ENCODE data around the gene NEK7. TPM values are rescaled to one million over a fixed set of nuclear protein-coding genes. Genes with fewer than 3 reads are reported as not detected.

Gene NEK7
- total RNA-seq, 1 donor from 2014 or later: 34.7 TPM

- Mint-ChIP-seq H3K4me1 (peaks cover 28% of the 10 kb centered on the region), H3K9me3 (no peaks in the 10 kb centered on the region), H3K4me3 (peak overlapping the region; percentile 93), H3K27me3 (ENCODE audit: insufficient read depth, low read depth) (peaks cover 7% of the 10 kb centered on the region), H3K27ac (peak overlapping the region; percentile 21), H3K36me3 (no peaks in the 10 kb centered on the region)
- H3K4me2 ChIP-seq: peak overlapping the region; percentile 93
- H4K20me1 ChIP-seq (ENCODE audit: low read depth): no peaks in the 10 kb centered on the region
- peak overlapping the region; percentile 95 for H3K4me3 ChIP-seq
- H3K9ac ChIP-seq: peak overlapping the region; percentile 50
- peak overlapping the region; percentile 95 for H2AFZ ChIP-seq (replicated peaks)
- peak; percentile 95 for DNase-seq (ENCODE audit: low spot score)
- H3K27ac ChIP-seq: peak overlapping the region; percentile 79
- H3K9me3 ChIP-seq (ENCODE audit: low read depth): no peaks in the 10 kb centered on the region
- H3F3A ChIP-seq (ENCODE audit: low read depth): peaks cover 25% of the 10 kb centered on the region
- TF ChIP-seq EZH2 (IDR thresholded peaks at IDR 0.05): no peak
- no peak for TF ChIP-seq EZH2phosphoT487 (IDR thresholded peaks at IDR 0.05)
- TF ChIP-seq, protein P1, sequence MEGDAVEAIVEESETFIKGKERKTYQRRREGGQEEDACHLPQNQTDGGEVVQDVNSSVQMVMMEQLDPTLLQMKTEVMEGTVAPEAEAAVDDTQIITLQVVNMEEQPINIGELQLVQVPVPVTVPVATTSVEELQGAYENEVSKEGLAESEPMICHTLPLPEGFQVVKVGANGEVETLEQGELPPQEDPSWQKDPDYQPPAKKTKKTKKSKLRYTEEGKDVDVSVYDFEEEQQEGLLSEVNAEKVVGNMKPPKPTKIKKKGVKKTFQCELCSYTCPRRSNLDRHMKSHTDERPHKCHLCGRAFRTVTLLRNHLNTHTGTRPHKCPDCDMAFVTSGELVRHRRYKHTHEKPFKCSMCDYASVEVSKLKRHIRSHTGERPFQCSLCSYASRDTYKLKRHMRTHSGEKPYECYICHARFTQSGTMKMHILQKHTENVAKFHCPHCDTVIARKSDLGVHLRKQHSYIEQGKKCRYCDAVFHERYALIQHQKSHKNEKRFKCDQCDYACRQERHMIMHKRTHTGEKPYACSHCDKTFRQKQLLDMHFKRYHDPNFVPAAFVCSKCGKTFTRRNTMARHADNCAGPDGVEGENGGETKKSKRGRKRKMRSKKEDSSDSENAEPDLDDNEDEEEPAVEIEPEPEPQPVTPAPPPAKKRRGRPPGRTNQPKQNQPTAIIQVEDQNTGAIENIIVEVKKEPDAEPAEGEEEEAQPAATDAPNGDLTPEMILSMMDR (IDR thresholded peaks at IDR 0.05): no peak
- H3K36me3 ChIP-seq: no peaks in the 10 kb centered on the region
- peaks cover 19% of the 10 kb centered on the region for H3K4me1 ChIP-seq
- H3K27me3 ChIP-seq: no peaks in the 10 kb centered on the region
- H3K79me2 ChIP-seq (ENCODE audit: low read depth): peaks cover 42% of the 10 kb centered on the region
Observed at GRCh38 chr1:198157241-198157846, 546 bp downstream of the NEK7 start.

GRCh38 chr1:198157847-198158725, 1.3 kb downstream of the NEK7 start:
- no peaks in the 10 kb centered on the region for H3K36me3 ChIP-seq
- no peaks in the 10 kb centered on the region for H3K9me3 ChIP-seq (ENCODE audit: low read depth)
- H3K9ac ChIP-seq: peak overlapping the region; percentile 21
- H3K4me3 ChIP-seq: peak overlapping the region; percentile 95
- peak; percentile 15 for DNase-seq (ENCODE audit: low spot score)
- no peaks in the 10 kb centered on the region for H3K27me3 ChIP-seq
- Mint-ChIP-seq H3K36me3 (no peaks in the 10 kb centered on the region), H3K27me3 (ENCODE audit: insufficient read depth, low read depth) (peaks cover 7% of the 10 kb centered on the region), H3K4me1 (peaks cover 28% of the 10 kb centered on the region), H3K9me3 (no peaks in the 10 kb centered on the region), H3K27ac (peak overlapping the region; percentile 95), H3K4me3 (peak overlapping the region; percentile 93)
- H3K79me2 ChIP-seq (ENCODE audit: low read depth): peaks cover 50% of the 10 kb centered on the region
- H3K4me1 ChIP-seq: peaks cover 19% of the 10 kb centered on the region
- TF ChIP-seq, protein P1 (IDR thresholded peaks at IDR 0.05): no peak
- TF ChIP-seq EZH2phosphoT487 (IDR thresholded peaks at IDR 0.05) (no peak), EZH2 (IDR thresholded peaks at IDR 0.05) (no peak)
- peak overlapping the region; percentile 2 for H3K27ac ChIP-seq
- H4K20me1 ChIP-seq (ENCODE audit: low read depth): no peaks in the 10 kb centered on the region
- H3K4me2 ChIP-seq: peak overlapping the region; percentile 93
- peaks cover 25% of the 10 kb centered on the region for H3F3A ChIP-seq (ENCODE audit: low read depth)
- H2AFZ ChIP-seq (replicated peaks): peak overlapping the region; percentile 95

- Histone ChIP-seq H3F3A (ENCODE audit: low read depth) (peaks cover 25% of the 10 kb centered on the region), H3K4me1 (peaks cover 19% of the 10 kb centered on the region), H3K4me2 (peak overlapping the region; percentile 93), H3K27me3 (no peaks in the 10 kb centered on the region), H3K9ac (peak overlapping the region; percentile 57), H2AFZ (replicated peaks) (peak overlapping the region; percentile 82), H3K4me3 (peak overlapping the region; percentile 95), H3K9me3 (ENCODE audit: low read depth) (no peaks in the 10 kb centered on the region), H3K27ac (peak overlapping the region; percentile 87), H4K20me1 (ENCODE audit: low read depth) (no peaks in the 10 kb centered on the region), H3K36me3 (no peaks in the 10 kb centered on the region), H3K79me2 (ENCODE audit: low read depth) (peaks cover 59% of the 10 kb centered on the region)
- Mint-ChIP-seq H3K4me1 (peaks cover 28% of the 10 kb centered on the region), H3K36me3 (peaks cover 3% of the 10 kb centered on the region), H3K27me3 (ENCODE audit: insufficient read depth, low read depth) (peaks cover 7% of the 10 kb centered on the region), H3K9me3 (no peaks in the 10 kb centered on the region), H3K4me3 (peak overlapping the region; percentile 93), H3K27ac (peak overlapping the region; percentile 95)
- TF ChIP-seq, protein P1 (IDR thresholded peaks at IDR 0.05): no peak
- no peak for TF ChIP-seq EZH2phosphoT487 (IDR thresholded peaks at IDR 0.05)
- no peak for TF ChIP-seq EZH2 (IDR thresholded peaks at IDR 0.05)
- peak; percentile 96 for DNase-seq (ENCODE audit: low spot score)
Observed at GRCh38 chr1:198158735-198159589, 2.2 kb downstream of the NEK7 start.
